GM23338 (cell line): ENCODE measurements around the gene SNX9.

ENCODE experiments used
- CREB1 ChIP-seq: fragments of 250-450 bp; sonication (Bioruptor Pico); IDR thresholded peaks from 2 replicates; pipeline ENCODE4 v1.5.0; 2020; ENCODE audit warnings: low read depth, mild to moderate bottlenecking, moderate library complexity
- EZH2 ChIP-seq: fragments of 200-600 bp; sonication (generic); IDR thresholded peaks from one replicate; pipeline ENCODE4 v1.8.0; 2017; ENCODE audit warnings: antibody characterized with exemption, mild to moderate bottlenecking, low read depth; ENCODE audit not compliant: unreplicated experiment
- EZH2phosphoT487 ChIP-seq: fragments of 200-600 bp; sonication (generic); IDR thresholded peaks from one replicate; pipeline ENCODE4 v1.8.1; 2018; ENCODE audit warnings: antibody characterized with exemption; ENCODE audit not compliant: unreplicated experiment
- JUNB ChIP-seq: IDR thresholded peaks from one replicate; pipeline ENCODE4 v1.6.1; 2016; ENCODE audit warnings: antibody characterized with exemption; ENCODE audit not compliant: unreplicated experiment
- POLR2AphosphoS5 ChIP-seq: IDR thresholded peaks from 2 replicates; pipeline ENCODE4 v1.6.1; 2016; ENCODE audit warnings: antibody characterized with exemption, low read depth
- STAT1 ChIP-seq: IDR thresholded peaks from one replicate; pipeline ENCODE4 v1.6.1; 2016; ENCODE audit warnings: antibody characterized with exemption; ENCODE audit not compliant: unreplicated experiment
- ZNF114 ChIP-seq: fragments of 250-450 bp; sonication (Bioruptor Pico); IDR thresholded peaks from 2 replicates; pipeline ENCODE4 v1.5.0; 2020; ENCODE audit warnings: mild to moderate bottlenecking, moderate library complexity
- TF ChIP-seq, protein P1 (sequence below), 2 experiments: fragments of 200-600 bp in 1 of 2; sonication (generic) in 1 of 2; conservative IDR thresholded peaks; 2 replicates each; pipeline versions ENCODE4 v1.5.1 to v1.6.1; 2016 to 2017; ENCODE audit warnings: antibody characterized with exemption in 2 of 2, low read depth in 2 of 2, mild to moderate bottlenecking in 2 of 2, moderate library complexity in 1 of 2
- TF ChIP-seq, protein P2 (sequence below): IDR thresholded peaks from one replicate; pipeline ENCODE4 v1.6.1; 2018; ENCODE audit warnings: antibody characterized with exemption; ENCODE audit not compliant: unreplicated experiment
- TF ChIP-seq, protein P3 (sequence below): IDR thresholded peaks from 2 replicates; pipeline ENCODE4 v1.6.1; 2016; ENCODE audit warnings: antibody characterized with exemption

DNA sequence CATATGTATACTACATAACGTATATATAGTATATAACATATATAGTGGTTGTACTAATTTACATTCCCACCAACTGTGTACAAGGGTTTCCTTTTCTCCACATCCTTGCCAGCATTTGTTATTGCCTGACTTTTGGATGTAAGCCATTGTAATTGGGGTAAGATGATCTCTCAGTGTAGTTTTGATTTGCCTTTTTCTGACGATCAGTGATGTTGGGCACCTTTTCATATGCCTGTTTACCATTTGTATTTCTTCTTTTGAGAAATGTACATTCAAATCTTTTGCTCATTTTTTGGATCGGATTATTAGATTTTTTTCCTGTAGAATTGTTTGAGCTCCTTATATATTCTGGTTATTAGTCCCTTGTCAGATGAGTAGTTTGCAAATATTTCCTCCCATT lies 170.0 kb downstream of the SNX9 start:
- TF ChIP-seq, protein P1, sequence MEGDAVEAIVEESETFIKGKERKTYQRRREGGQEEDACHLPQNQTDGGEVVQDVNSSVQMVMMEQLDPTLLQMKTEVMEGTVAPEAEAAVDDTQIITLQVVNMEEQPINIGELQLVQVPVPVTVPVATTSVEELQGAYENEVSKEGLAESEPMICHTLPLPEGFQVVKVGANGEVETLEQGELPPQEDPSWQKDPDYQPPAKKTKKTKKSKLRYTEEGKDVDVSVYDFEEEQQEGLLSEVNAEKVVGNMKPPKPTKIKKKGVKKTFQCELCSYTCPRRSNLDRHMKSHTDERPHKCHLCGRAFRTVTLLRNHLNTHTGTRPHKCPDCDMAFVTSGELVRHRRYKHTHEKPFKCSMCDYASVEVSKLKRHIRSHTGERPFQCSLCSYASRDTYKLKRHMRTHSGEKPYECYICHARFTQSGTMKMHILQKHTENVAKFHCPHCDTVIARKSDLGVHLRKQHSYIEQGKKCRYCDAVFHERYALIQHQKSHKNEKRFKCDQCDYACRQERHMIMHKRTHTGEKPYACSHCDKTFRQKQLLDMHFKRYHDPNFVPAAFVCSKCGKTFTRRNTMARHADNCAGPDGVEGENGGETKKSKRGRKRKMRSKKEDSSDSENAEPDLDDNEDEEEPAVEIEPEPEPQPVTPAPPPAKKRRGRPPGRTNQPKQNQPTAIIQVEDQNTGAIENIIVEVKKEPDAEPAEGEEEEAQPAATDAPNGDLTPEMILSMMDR (conservative IDR thresholded peaks at IDR 0.05; ENCODE audit: low read depth in 2 of 2) = no peak
- TF ChIP-seq EZH2 = no peak
- TF ChIP-seq, protein P2, sequence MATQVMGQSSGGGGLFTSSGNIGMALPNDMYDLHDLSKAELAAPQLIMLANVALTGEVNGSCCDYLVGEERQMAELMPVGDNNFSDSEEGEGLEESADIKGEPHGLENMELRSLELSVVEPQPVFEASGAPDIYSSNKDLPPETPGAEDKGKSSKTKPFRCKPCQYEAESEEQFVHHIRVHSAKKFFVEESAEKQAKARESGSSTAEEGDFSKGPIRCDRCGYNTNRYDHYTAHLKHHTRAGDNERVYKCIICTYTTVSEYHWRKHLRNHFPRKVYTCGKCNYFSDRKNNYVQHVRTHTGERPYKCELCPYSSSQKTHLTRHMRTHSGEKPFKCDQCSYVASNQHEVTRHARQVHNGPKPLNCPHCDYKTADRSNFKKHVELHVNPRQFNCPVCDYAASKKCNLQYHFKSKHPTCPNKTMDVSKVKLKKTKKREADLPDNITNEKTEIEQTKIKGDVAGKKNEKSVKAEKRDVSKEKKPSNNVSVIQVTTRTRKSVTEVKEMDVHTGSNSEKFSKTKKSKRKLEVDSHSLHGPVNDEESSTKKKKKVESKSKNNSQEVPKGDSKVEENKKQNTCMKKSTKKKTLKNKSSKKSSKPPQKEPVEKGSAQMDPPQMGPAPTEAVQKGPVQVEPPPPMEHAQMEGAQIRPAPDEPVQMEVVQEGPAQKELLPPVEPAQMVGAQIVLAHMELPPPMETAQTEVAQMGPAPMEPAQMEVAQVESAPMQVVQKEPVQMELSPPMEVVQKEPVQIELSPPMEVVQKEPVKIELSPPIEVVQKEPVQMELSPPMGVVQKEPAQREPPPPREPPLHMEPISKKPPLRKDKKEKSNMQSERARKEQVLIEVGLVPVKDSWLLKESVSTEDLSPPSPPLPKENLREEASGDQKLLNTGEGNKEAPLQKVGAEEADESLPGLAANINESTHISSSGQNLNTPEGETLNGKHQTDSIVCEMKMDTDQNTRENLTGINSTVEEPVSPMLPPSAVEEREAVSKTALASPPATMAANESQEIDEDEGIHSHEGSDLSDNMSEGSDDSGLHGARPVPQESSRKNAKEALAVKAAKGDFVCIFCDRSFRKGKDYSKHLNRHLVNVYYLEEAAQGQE = no peak
- TF ChIP-seq EZH2phosphoT487 = no peak
- TF ChIP-seq, protein P3, sequence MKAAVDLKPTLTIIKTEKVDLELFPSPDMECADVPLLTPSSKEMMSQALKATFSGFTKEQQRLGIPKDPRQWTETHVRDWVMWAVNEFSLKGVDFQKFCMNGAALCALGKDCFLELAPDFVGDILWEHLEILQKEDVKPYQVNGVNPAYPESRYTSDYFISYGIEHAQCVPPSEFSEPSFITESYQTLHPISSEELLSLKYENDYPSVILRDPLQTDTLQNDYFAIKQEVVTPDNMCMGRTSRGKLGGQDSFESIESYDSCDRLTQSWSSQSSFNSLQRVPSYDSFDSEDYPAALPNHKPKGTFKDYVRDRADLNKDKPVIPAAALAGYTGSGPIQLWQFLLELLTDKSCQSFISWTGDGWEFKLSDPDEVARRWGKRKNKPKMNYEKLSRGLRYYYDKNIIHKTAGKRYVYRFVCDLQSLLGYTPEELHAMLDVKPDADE = no peak
- no peak for TF ChIP-seq ZNF114 (CRISPR knock-in tag)
- no peak for TF ChIP-seq POLR2AphosphoS5
- TF ChIP-seq CREB1 (CRISPR knock-in tag) = no peak
- TF ChIP-seq STAT1 = no peak
- no peak for TF ChIP-seq JUNB
